ENCODE measurements around the gene TTC22. TPM values are rescaled to one million over a fixed set of nuclear protein-coding genes. Genes with fewer than 3 reads are reported as not detected.

Gene TTC22
- total and polyA plus RNA-seq, 2 of the 4 experiments (the other 2 are of a cell fraction), result not detected

DNA sequence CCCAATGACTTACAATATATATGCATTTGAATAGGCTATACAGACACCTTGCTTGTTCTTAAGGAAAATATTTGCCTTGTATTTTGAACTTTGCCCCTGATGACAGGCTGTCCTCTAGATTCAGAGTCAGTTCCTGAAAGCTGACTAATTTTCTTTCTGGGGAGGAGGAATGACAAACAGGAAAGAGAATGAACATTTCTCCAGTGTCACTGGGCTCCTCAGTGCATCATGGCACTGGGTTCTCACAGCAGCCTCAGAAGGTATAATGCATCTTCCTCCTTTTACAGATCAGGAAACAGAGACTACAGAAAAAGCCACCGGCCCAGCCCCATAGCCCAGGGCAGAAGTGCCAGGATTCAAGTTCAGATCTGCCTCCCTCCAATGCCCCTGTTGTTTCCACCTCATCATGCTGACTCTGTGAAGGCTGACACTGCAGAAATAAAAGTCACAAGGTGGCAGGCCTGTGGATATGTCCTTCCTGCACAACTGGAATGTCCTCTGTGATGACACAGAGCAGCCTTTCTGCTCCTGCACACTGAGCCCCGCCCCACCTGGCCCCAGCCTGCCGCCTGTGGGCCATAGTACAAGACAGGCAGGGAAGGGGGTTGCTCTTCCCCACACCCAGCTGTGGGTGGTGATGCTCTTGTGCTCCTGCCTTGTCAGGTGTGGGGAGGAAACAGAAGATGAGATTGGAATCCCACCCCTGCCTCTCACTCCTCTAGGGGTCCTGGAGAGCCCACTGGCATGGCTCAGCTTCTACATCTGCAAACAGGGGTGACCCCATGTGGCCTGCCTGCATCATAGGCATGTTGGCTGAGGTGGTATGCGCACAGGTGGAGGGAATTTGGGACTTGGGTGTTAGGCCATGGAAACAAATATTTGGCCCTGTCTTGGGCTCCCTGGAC, 6.4 kb downstream of the TTC22 start:
- Histone ChIP-seq H3K9me3 (ENCODE audit: control insufficient read depth, insufficient read depth, low read length) (peaks cover 3% of the 10 kb centered on the region), H4K20me1 (ENCODE audit: insufficient read depth, low read length) (no peaks in the 10 kb centered on the region), H4K8ac (ENCODE audit: low read depth in 2 of 2, low read length in 2 of 2) (no peak overlapping the region), H2BK5ac (ENCODE audit: low read depth, low read length, poor library complexity, severe bottlenecking) (no peak overlapping the region), H2AFZ (replicated peaks; ENCODE audit: low read length, poor library complexity) (peak overlapping the region; percentile 41), H2BK120ac (ENCODE audit: low read depth, low read length) (no peak overlapping the region), H3K14ac (replicated peaks; ENCODE audit: low read depth, low read length) (no peak overlapping the region), H3K9me1 (ENCODE audit: insufficient read depth, low read length) (no peaks in the 10 kb centered on the region), H2AK9ac (replicated peaks; ENCODE audit: low read depth, low read length, poor library complexity) (peak overlapping the region; percentile 32), H3K4ac (ENCODE audit: low read depth, low read length) (no peak overlapping the region), H3K27ac (ENCODE audit: insufficient read depth, low read length) (no peak overlapping the region), H3K27me3 (ENCODE audit: control insufficient read depth, insufficient read depth, low read length) (peaks cover 43% of the 10 kb centered on the region), H3K4me3 (ENCODE audit: insufficient read depth, low read depth, low read length) (no peak overlapping the region), H3K36me3 (ENCODE audit: control insufficient read depth, insufficient read depth, low read length) (no peaks in the 10 kb centered on the region), H2BK20ac (ENCODE audit: low read depth, low read length) (no peak overlapping the region), H4K91ac (ENCODE audit: insufficient read depth, low read depth, low read length) (no peak overlapping the region), H3K23ac (ENCODE audit: low read depth, low read length) (no peak overlapping the region), H3K18ac (ENCODE audit: low read depth, low read length) (no peak overlapping the region), H2BK15ac (ENCODE audit: low read depth, low read length) (no peak overlapping the region), H2AK5ac (ENCODE audit: low read depth, low read length) (no peak overlapping the region), H3K9ac (ENCODE audit: low read depth, low read length) (no peak overlapping the region), H3K79me1 (ENCODE audit: low read depth in 1 of 2, low read length in 2 of 2) (no peaks in the 10 kb centered on the region), H4K5ac (ENCODE audit: low read depth, low read length) (no peak overlapping the region), H3K56ac (ENCODE audit: extremely low read depth, insufficient read depth, low read length) (no peak overlapping the region), H3K4me1 (ENCODE audit: control insufficient read depth, insufficient read depth, low read length) (no peaks in the 10 kb centered on the region), H3K4me2 (ENCODE audit: low read depth, low read length) (no peak overlapping the region)
- ChIA-PET CTCF (no interaction called here), POLR2A (ENCODE audit: unreplicated experiment) (no interaction called here)
- DNase-seq (peak; percentile 4), ATAC-seq (ENCODE audit: low read depth) (0 out of 2 replicates have a peak, but pooled peaks have one; percentile 17)
- no CpG with 5 or more reads among the region's 4 CpGs for WGBS, 2 experiments (ENCODE audit: extremely low coverage in 2 of 2, insufficient read length in 1 of 2)
- dilution Hi-C loops (cut with HindIII; ENCODE audit: low sequenced_read_pairs, unreplicated experiment) (no loop called here), in situ Hi-C loops (cut with MboI; ENCODE audit: low sequenced_read_pairs) (loop anchor here (25.0 kb wide), 1 partner anchor 932 kb away; no protein-coding TSS in a partner anchor), intact Hi-C loops (cut with micrococcal nuclease) (no loop called here)
- no TSS peak for BruUV-seq (replicated peaks)
- TF ChIP-seq FOS (IDR thresholded peaks at IDR 0.05; ENCODE audit: low read depth, low read length), result no peak
- TF ChIP-seq CEBPB (IDR thresholded peaks at IDR 0.05; ENCODE audit: low read depth, low read length), result no peak
- TF ChIP-seq MXI1 (IDR thresholded peaks at IDR 0.05; ENCODE audit: borderline replicate concordance, low read depth, low read length), result no peak
- TF ChIP-seq, protein P1, sequence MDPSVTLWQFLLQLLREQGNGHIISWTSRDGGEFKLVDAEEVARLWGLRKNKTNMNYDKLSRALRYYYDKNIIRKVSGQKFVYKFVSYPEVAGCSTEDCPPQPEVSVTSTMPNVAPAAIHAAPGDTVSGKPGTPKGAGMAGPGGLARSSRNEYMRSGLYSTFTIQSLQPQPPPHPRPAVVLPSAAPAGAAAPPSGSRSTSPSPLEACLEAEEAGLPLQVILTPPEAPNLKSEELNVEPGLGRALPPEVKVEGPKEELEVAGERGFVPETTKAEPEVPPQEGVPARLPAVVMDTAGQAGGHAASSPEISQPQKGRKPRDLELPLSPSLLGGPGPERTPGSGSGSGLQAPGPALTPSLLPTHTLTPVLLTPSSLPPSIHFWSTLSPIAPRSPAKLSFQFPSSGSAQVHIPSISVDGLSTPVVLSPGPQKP (IDR thresholded peaks at IDR 0.05; ENCODE audit: borderline replicate concordance, low read depth, low read length), result no peak
- TF ChIP-seq BHLHE40 (IDR thresholded peaks at IDR 0.05; ENCODE audit: low read depth, low read length), result no peak

Measured in IMR-90 (cell line).